DOHH2 (cell line): ENCODE measurements around the gene PNLIPRP1.

ENCODE experiments used
- H3F3A ChIP-seq: fragments of 200-600 bp; sonication (generic), shearing (Covaris generic); 2 replicates; pipeline ENCODE4 v1.6.0; 2016; ENCODE audit warnings: antibody characterized with exemption, mild to moderate bottlenecking; ENCODE audit not compliant: control insufficient read depth, insufficient read depth
- H3K27ac ChIP-seq: fragments of 200-600 bp; sonication (generic); 2 replicates; pipeline ENCODE4 v1.5.1; 2014; ENCODE audit warnings: low read depth, mild to moderate bottlenecking, low read length, moderate library complexity
- H3K27me3 ChIP-seq: fragments of 200-600 bp; sonication (generic); 2 replicates; pipeline ENCODE4 v1.6.1; 2014; ENCODE audit warnings: mild to moderate bottlenecking, low read length, mixed read lengths; ENCODE audit not compliant: control insufficient read depth
- H3K36me3 ChIP-seq: fragments of 200-600 bp; sonication (generic); 2 replicates; pipeline ENCODE4 v1.6.1; 2014; ENCODE audit warnings: mild to moderate bottlenecking, low read length, moderate library complexity, mixed read lengths; ENCODE audit not compliant: control insufficient read depth
- H3K4me1 ChIP-seq: fragments of 200-600 bp; sonication (generic); 2 replicates; pipeline ENCODE4 v1.6.1; 2014; ENCODE audit warnings: mild to moderate bottlenecking, low read length, mixed read lengths; ENCODE audit not compliant: control insufficient read depth
- H3K4me2 ChIP-seq: fragments of 200-600 bp; sonication (generic); 2 replicates; pipeline ENCODE4 v1.6.0; 2014; ENCODE audit warnings: mild to moderate bottlenecking, low read length, moderate library complexity
- H3K4me3 ChIP-seq: fragments of 200-600 bp; sonication (generic); 2 replicates; pipeline ENCODE4 v1.5.1; 2014; ENCODE audit warnings: mild to moderate bottlenecking, low read length, mixed read lengths
- H3K79me2 ChIP-seq: fragments of 200-600 bp; sonication (generic); 2 replicates; pipeline ENCODE4 v1.6.1; 2014; ENCODE audit warnings: mild to moderate bottlenecking, low read length, mixed read lengths; ENCODE audit not compliant: control insufficient read depth
- H3K9me2 ChIP-seq: fragments of 200-600 bp; sonication (generic); replicated peaks from 2 replicates; pipeline ENCODE4 v1.6.1; 2014; ENCODE audit warnings: mild to moderate bottlenecking, low read length, mixed read lengths; ENCODE audit not compliant: control insufficient read depth
- H3K9me3 ChIP-seq: fragments of 200-600 bp; sonication (generic); 2 replicates; pipeline ENCODE4 v1.6.1; 2014; ENCODE audit warnings: antibody characterized with exemption, low read length, mixed read lengths; ENCODE audit not compliant: control insufficient read depth, insufficient read depth
- H4K20me1 ChIP-seq: fragments of 200-600 bp; sonication (generic); 2 replicates; pipeline ENCODE4 v1.6.0; 2014; ENCODE audit warnings: low read depth, mild to moderate bottlenecking, antibody characterized with exemption, low read length, moderate library complexity; ENCODE audit not compliant: control insufficient read depth, insufficient read depth
- EZH2phosphoT487 ChIP-seq: fragments of 200-600 bp; sonication (generic); IDR thresholded peaks from 2 replicates; pipeline ENCODE4 v1.6.1; 2017; ENCODE audit warnings: borderline replicate concordance, mild to moderate bottlenecking, antibody characterized with exemption, low read length, moderate library complexity, mixed read lengths
- TF ChIP-seq, protein P1 (sequence below): fragments of 200-600 bp; sonication (generic); IDR thresholded peaks from one replicate; pipeline ENCODE4 v1.5.1; 2014; ENCODE audit warnings: antibody characterized with exemption, mild to moderate bottlenecking, low read depth, low read length; ENCODE audit not compliant: poor library complexity, severe bottlenecking

PNLIPRP1 gene

DNA sequence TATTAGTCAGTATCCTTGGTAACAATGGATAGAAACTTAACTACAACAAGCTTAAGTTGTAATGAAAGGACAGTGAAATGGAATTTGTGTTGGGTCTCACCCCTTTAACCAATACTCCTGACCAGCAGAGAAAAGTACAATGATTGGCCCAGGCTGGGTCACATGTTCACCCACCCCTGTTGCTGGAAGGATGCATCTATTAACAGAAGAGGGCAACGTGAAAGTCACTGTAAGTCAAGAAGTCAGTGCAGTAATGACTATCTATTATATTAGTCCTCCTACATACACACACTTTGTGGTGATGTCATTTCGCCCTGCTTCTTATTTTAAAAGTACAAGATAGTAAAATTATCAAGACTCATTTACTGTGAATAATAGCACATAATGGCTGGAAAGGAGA is 46.2 kb downstream of the PNLIPRP1 start:
- no peaks in the 10 kb centered on the region for H3K9me2 ChIP-seq
- H3K36me3 ChIP-seq: no peaks in the 10 kb centered on the region
- H3K4me1 ChIP-seq: no peaks in the 10 kb centered on the region
- no peaks in the 10 kb centered on the region for H3K9me3 ChIP-seq
- TF ChIP-seq EZH2phosphoT487: no peak
- TF ChIP-seq, protein P1, sequence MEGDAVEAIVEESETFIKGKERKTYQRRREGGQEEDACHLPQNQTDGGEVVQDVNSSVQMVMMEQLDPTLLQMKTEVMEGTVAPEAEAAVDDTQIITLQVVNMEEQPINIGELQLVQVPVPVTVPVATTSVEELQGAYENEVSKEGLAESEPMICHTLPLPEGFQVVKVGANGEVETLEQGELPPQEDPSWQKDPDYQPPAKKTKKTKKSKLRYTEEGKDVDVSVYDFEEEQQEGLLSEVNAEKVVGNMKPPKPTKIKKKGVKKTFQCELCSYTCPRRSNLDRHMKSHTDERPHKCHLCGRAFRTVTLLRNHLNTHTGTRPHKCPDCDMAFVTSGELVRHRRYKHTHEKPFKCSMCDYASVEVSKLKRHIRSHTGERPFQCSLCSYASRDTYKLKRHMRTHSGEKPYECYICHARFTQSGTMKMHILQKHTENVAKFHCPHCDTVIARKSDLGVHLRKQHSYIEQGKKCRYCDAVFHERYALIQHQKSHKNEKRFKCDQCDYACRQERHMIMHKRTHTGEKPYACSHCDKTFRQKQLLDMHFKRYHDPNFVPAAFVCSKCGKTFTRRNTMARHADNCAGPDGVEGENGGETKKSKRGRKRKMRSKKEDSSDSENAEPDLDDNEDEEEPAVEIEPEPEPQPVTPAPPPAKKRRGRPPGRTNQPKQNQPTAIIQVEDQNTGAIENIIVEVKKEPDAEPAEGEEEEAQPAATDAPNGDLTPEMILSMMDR: no peak
- H4K20me1 ChIP-seq: no peaks in the 10 kb centered on the region
- H3K4me2 ChIP-seq: no peak overlapping the region
- H3K27ac ChIP-seq: no peak overlapping the region
- H3K79me2 ChIP-seq: no peaks in the 10 kb centered on the region
- no peaks in the 10 kb centered on the region for H3F3A ChIP-seq
- no peak overlapping the region for H3K4me3 ChIP-seq
- H3K27me3 ChIP-seq: no peaks in the 10 kb centered on the region

DNA sequence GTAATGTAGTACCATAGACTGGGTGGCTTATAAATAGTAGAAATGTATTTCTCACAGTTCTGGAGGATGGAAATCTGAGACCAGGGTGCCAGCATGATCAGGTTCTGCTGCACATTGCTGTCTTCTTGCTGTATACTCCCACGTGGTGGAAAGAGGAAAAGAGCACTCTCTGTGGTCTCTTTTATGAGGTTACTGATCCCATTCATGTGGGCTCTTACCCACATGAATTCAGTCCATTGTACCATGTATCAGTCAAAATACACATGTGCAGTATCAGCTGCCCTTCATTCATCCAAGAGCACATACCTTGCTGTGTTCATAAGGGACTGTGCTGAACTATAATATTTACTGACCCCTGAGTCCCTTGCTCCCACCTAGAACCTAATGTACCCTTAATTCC is 47.1 kb downstream of the PNLIPRP1 start:
- TF ChIP-seq, protein P1: no peak
- TF ChIP-seq EZH2phosphoT487: no peak
- Histone ChIP-seq H3K27ac (no peak overlapping the region), H3K27me3 (no peaks in the 10 kb centered on the region)

DNA sequence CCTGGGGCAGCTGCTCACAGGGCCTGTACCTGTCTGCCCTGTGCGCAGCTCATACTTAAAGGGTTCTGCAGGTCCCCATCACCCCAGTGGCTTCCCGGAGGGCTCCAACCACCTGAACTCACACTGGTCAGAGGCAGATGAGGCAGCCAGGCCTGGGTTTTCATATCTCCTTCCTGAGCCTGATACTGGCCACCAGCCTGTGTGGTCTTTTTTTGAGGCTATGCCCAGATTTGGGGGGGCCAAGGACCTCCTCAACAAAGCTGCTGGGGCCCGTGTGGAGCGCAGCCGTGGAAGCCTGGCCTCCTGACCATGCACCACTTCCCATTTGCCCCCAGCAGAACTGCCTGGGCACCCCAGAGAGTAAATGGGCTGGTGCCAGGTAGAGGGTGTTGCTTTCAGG is 55.7 kb downstream of the PNLIPRP1 start:
- Histone ChIP-seq H4K20me1 (no peaks in the 10 kb centered on the region), H3K4me2 (no peak overlapping the region), H3F3A (no peaks in the 10 kb centered on the region), H3K4me3 (no peak overlapping the region), H3K79me2 (no peaks in the 10 kb centered on the region), H3K36me3 (no peaks in the 10 kb centered on the region), H3K4me1 (no peaks in the 10 kb centered on the region), H3K9me3 (no peaks in the 10 kb centered on the region), H3K27ac (no peak overlapping the region), H3K27me3 (no peaks in the 10 kb centered on the region), H3K9me2 (no peaks in the 10 kb centered on the region)
- TF ChIP-seq, protein P1: no peak
- TF ChIP-seq EZH2phosphoT487: no peak

More for the DNA sequence above, 47.1 kb downstream of the PNLIPRP1 start:
- H3K79me2 ChIP-seq: no peaks in the 10 kb centered on the region
- no peaks in the 10 kb centered on the region for H3F3A ChIP-seq
- H3K36me3 ChIP-seq: no peaks in the 10 kb centered on the region
- no peaks in the 10 kb centered on the region for H3K9me2 ChIP-seq
- no peaks in the 10 kb centered on the region for H4K20me1 ChIP-seq
- H3K4me1 ChIP-seq: no peaks in the 10 kb centered on the region
- no peak overlapping the region for H3K4me2 ChIP-seq
- H3K4me3 ChIP-seq: no peak overlapping the region
- no peaks in the 10 kb centered on the region for H3K9me3 ChIP-seq

DNA sequence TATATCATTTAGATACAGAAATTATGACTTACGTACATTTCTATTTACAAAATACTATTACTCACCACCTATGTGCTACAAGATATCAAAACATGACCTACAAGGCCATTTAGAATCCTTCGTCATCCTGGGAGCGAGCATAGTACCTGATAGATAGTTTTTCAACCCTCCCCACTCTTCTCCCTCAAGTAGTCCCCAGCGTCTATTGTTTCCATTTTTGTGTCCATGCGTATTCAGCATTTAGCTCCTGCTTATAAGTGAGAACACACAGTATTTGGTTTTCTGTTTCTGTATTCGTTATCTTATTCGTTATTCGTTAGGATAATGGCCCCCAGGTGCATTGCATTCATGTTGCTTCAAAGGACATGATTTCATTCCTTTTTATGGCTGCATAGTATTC is 58.1 kb downstream of the PNLIPRP1 start:
- no peak overlapping the region for H3K4me3 ChIP-seq
- TF ChIP-seq EZH2phosphoT487: no peak
- TF ChIP-seq, protein P1: no peak
- no peaks in the 10 kb centered on the region for H3K79me2 ChIP-seq

More for the DNA sequence above, 58.1 kb downstream of the PNLIPRP1 start:
- no peaks in the 10 kb centered on the region for H3K9me2 ChIP-seq
- no peaks in the 10 kb centered on the region for H3K27me3 ChIP-seq
- H3K27ac ChIP-seq: no peak overlapping the region
- H3K9me3 ChIP-seq: no peaks in the 10 kb centered on the region
- H4K20me1 ChIP-seq: no peaks in the 10 kb centered on the region
- H3K4me1 ChIP-seq: no peaks in the 10 kb centered on the region
- H3K4me2 ChIP-seq: no peak overlapping the region
- H3F3A ChIP-seq: no peaks in the 10 kb centered on the region
- H3K36me3 ChIP-seq: no peaks in the 10 kb centered on the region
